ENCODE results near the gene TSKS.

TSKS gene

GRCh38 chr19:49772850-49773432, 9.8 kb upstream of the TSKS start:
- no peak overlapping the region for H3K27ac ChIP-seq (ENCODE audit: extremely low read depth, low read depth, low read length)
- H3K9me3 ChIP-seq (ENCODE audit: control insufficient read depth, insufficient read depth, low read depth, low read length): no peaks in the 10 kb centered on the region
- CTCF ChIA-PET: interaction anchor here (0.6 kb wide), 1 partner anchor 787 kb away, joined by 4 read pairs; no protein-coding TSS in a partner anchor
- peaks cover 6% of the 10 kb centered on the region for H3K4me1 ChIP-seq (ENCODE audit: control insufficient read depth, insufficient read depth, low read length)
- no peak overlapping the region for H3K4me3 ChIP-seq (ENCODE audit: low read depth, low read length)
- H3K36me3 ChIP-seq (ENCODE audit: control insufficient read depth in 2 of 2, insufficient read depth in 1 of 2, low read length in 2 of 2): peaks cover 9 to 11% of the 10 kb centered on the region in 2 experiments; a peak in 2 of 3 replicates
- POLR2A ChIA-PET: no interaction called here
- no peak for TF ChIP-seq ZBTB6 (tag by site-specific recombination; IDR thresholded peaks at IDR 0.05)
- TF ChIP-seq HOXA7 (CRISPR knock-in tag; IDR thresholded peaks at IDR 0.05; ENCODE audit: borderline replicate concordance): no peak
- no peak for TF ChIP-seq ZNF664 (tag by site-specific recombination; IDR thresholded peaks at IDR 0.05)
- TF ChIP-seq ZBTB44 (tag by site-specific recombination; IDR thresholded peaks at IDR 0.05): no peak
- TF ChIP-seq EGR2 (tag by site-specific recombination; IDR thresholded peaks at IDR 0.05; ENCODE audit: low read depth): peak; percentile 47; the same call in 1 of the 2 replicates
- no peak for TF ChIP-seq PRDM2 (tag by site-specific recombination; IDR thresholded peaks at IDR 0.05; ENCODE audit: borderline replicate concordance)
- TF ChIP-seq ZNF623 (tag by site-specific recombination; IDR thresholded peaks at IDR 0.05): no peak
- no peak for TF ChIP-seq ZNF239 (tag by site-specific recombination; IDR thresholded peaks at IDR 0.05)
- TF ChIP-seq ZNF529 (tag by site-specific recombination; IDR thresholded peaks at IDR 0.05; ENCODE audit: insufficient replicate concordance): no peak
- 0 out of 2 replicates have a peak, but pooled peaks have one; percentile 25 for TF ChIP-seq ZNF366 (tag by site-specific recombination; conservative IDR thresholded peaks at IDR 0.05)
- TF ChIP-seq MEIS1 (CRISPR knock-in tag; IDR thresholded peaks at IDR 0.05; ENCODE audit: borderline replicate concordance): no peak
- TF ChIP-seq ZNF658 (tag by site-specific recombination; IDR thresholded peaks at IDR 0.05): no peak
- no peak for TF ChIP-seq ZNF660 (tag by site-specific recombination; IDR thresholded peaks at IDR 0.05)
- no peak for TF ChIP-seq ZNF785 (tag by site-specific recombination; IDR thresholded peaks at IDR 0.05)
- TF ChIP-seq SCRT1 (tag by site-specific recombination; IDR thresholded peaks at IDR 0.05; ENCODE audit: borderline replicate concordance): no peak
- no peak for TF ChIP-seq PRDM10 (tag by site-specific recombination; IDR thresholded peaks at IDR 0.05)
- no peak for TF ChIP-seq ZNF223 (tag by site-specific recombination; IDR thresholded peaks at IDR 0.05)
- no peak for TF ChIP-seq ELK4 (IDR thresholded peaks at IDR 0.05; ENCODE audit: borderline replicate concordance, low read depth, low read length)
- TF ChIP-seq ZNF362 (tag by site-specific recombination; IDR thresholded peaks at IDR 0.05): no peak
- TF ChIP-seq KLF1 (tag by site-specific recombination; IDR thresholded peaks at IDR 0.05): peak; percentile 52
